ENCODE results near the gene DOCK7. TPM values are rescaled to one million over a fixed set of nuclear protein-coding genes. Genes with fewer than 3 reads are reported as not detected.

Gene DOCK7
- total and polyA plus RNA-seq, 4 donors: 5.6 to 35.1 (median 21.7) TPM

- no peak overlapping the region for H3K27ac ChIP-seq (ENCODE audit: low read depth in 1 of 2, low read length in 2 of 2)
- TF ChIP-seq GABPA (IDR thresholded peaks at IDR 0.05 in 1 of 2, conservative IDR thresholded peaks at IDR 0.05 in 1 of 2): no peak
- no peak for TF ChIP-seq YY1 (IDR thresholded peaks at IDR 0.05)
- TF ChIP-seq ZBTB33 (IDR thresholded peaks at IDR 0.05): no peak
- TF ChIP-seq RAD21 (IDR thresholded peaks at IDR 0.05): no peak
- H3K36me3 ChIP-seq (ENCODE audit: control insufficient read depth in 4 of 4, insufficient read depth in 3 of 4, low read depth in 1 of 4, low read length in 3 of 4): no peaks in the 10 kb centered on the region
- DNase-seq (ENCODE audit: low spot score): no peak
- no peak overlapping the region for H3K4me3 ChIP-seq (ENCODE audit: low read depth in 1 of 3, low read length in 3 of 3)
- WGBS: 90% methylated on average over 14 of the region's 14 CpGs
- no peaks in the 10 kb centered on the region for H3K27me3 ChIP-seq (ENCODE audit: control insufficient read depth in 4 of 4, insufficient read depth in 4 of 4, low read length in 3 of 4)
- no peaks in the 10 kb centered on the region for H3K4me1 ChIP-seq (ENCODE audit: control insufficient read depth in 4 of 4, insufficient read depth in 4 of 4, low read length in 3 of 4)
- no peak overlapping the region for H3K9ac ChIP-seq (ENCODE audit: low read depth in 1 of 2, low read length in 2 of 2)
- H3K9me3 ChIP-seq (ENCODE audit: control insufficient read depth in 4 of 4, low read length in 3 of 4): no peaks in the 10 kb centered on the region
These were observed 264.5 kb downstream of the DOCK7 start for GRCh38 chr1:62423580-62424242.

- no peak overlapping the region for H3K9ac ChIP-seq (ENCODE audit: low read depth in 1 of 2, low read length in 2 of 2)
- H3K27ac ChIP-seq (ENCODE audit: low read depth in 1 of 2, low read length in 2 of 2): no peak overlapping the region
- H3K27me3 ChIP-seq (ENCODE audit: control insufficient read depth in 4 of 4, insufficient read depth in 4 of 4, low read length in 3 of 4): no peaks in the 10 kb centered on the region
- DNase-seq (ENCODE audit: low spot score): no peak
- H3K4me3 ChIP-seq (ENCODE audit: low read depth in 1 of 3, low read length in 3 of 3): no peak overlapping the region
- H3K9me3 ChIP-seq (ENCODE audit: control insufficient read depth in 4 of 4, low read length in 3 of 4): no peaks in the 10 kb centered on the region
- TF ChIP-seq JUND (IDR thresholded peaks at IDR 0.05): no peak
- no peak for TF ChIP-seq TAF1 (conservative IDR thresholded peaks at IDR 0.05)
- TF ChIP-seq GABPA (IDR thresholded peaks at IDR 0.05 in 1 of 2, conservative IDR thresholded peaks at IDR 0.05 in 1 of 2): no peak
- no peak for TF ChIP-seq HNF4G (IDR thresholded peaks at IDR 0.05)
- TF ChIP-seq NR2F2 (IDR thresholded peaks at IDR 0.05): no peak
- no peak for TF ChIP-seq RAD21 (IDR thresholded peaks at IDR 0.05)
- TF ChIP-seq RXRA (IDR thresholded peaks at IDR 0.05): no peak
- no peak for TF ChIP-seq EGR1 (IDR thresholded peaks at IDR 0.05; ENCODE audit: low read depth in 2 of 2)
- no peaks in the 10 kb centered on the region for H3K36me3 ChIP-seq (ENCODE audit: control insufficient read depth in 4 of 4, insufficient read depth in 3 of 4, low read depth in 1 of 4, low read length in 3 of 4)
- 79% methylated on average over 1 of the region's 1 CpG for WGBS
- no peaks in the 10 kb centered on the region for H3K4me1 ChIP-seq (ENCODE audit: control insufficient read depth in 4 of 4, insufficient read depth in 4 of 4, low read length in 3 of 4)
These were observed 268.0 kb downstream of the DOCK7 start for GRCh38 chr1:62420214-62420613.

- Histone ChIP-seq H3K27ac (ENCODE audit: low read depth in 1 of 2, low read length in 2 of 2) (no peak overlapping the region), H3K4me3 (ENCODE audit: low read depth in 1 of 3, low read length in 3 of 3) (no peak overlapping the region), H3K27me3 (ENCODE audit: control insufficient read depth in 4 of 4, insufficient read depth in 4 of 4, low read length in 3 of 4) (no peaks in the 10 kb centered on the region), H3K4me1 (ENCODE audit: control insufficient read depth in 4 of 4, insufficient read depth in 4 of 4, low read length in 3 of 4) (no peaks in the 10 kb centered on the region), H3K9ac (ENCODE audit: low read depth in 1 of 2, low read length in 2 of 2) (no peak overlapping the region), H3K9me3 (ENCODE audit: control insufficient read depth in 4 of 4, low read length in 3 of 4) (no peaks in the 10 kb centered on the region), H3K36me3 (ENCODE audit: control insufficient read depth in 4 of 4, insufficient read depth in 3 of 4, low read depth in 1 of 4, low read length in 3 of 4) (no peaks in the 10 kb centered on the region)
- 53% methylated on average over 2 of the region's 2 CpGs for WGBS
- DNase-seq (ENCODE audit: low spot score): no peak
- no peak for TF ChIP-seq ATF3 (IDR thresholded peaks at IDR 0.05)
- TF ChIP-seq REST (IDR thresholded peaks at IDR 0.05): no peak
- no peak for TF ChIP-seq NR2F2 (IDR thresholded peaks at IDR 0.05)
- no peak for TF ChIP-seq RAD21 (IDR thresholded peaks at IDR 0.05)
- TF ChIP-seq ZBTB33 (IDR thresholded peaks at IDR 0.05): no peak
- TF ChIP-seq FOXA2 (IDR thresholded peaks at IDR 0.05): no peak
- no peak for TF ChIP-seq EGR1 (IDR thresholded peaks at IDR 0.05; ENCODE audit: low read depth in 2 of 2)
- no peak for TF ChIP-seq HNF4A (conservative IDR thresholded peaks at IDR 0.05)
- TF ChIP-seq YY1 (IDR thresholded peaks at IDR 0.05): no peak
- no peak for TF ChIP-seq HNF4G (IDR thresholded peaks at IDR 0.05)
- TF ChIP-seq GABPA (IDR thresholded peaks at IDR 0.05 in 1 of 2, conservative IDR thresholded peaks at IDR 0.05 in 1 of 2): no peak
These were observed 270.7 kb downstream of the DOCK7 start for GRCh38 chr1:62417351-62417999.

All from liver (tissue), 9 donors.